ENCODE results near the gene NFE2.

The NFE2 gene

DNA sequence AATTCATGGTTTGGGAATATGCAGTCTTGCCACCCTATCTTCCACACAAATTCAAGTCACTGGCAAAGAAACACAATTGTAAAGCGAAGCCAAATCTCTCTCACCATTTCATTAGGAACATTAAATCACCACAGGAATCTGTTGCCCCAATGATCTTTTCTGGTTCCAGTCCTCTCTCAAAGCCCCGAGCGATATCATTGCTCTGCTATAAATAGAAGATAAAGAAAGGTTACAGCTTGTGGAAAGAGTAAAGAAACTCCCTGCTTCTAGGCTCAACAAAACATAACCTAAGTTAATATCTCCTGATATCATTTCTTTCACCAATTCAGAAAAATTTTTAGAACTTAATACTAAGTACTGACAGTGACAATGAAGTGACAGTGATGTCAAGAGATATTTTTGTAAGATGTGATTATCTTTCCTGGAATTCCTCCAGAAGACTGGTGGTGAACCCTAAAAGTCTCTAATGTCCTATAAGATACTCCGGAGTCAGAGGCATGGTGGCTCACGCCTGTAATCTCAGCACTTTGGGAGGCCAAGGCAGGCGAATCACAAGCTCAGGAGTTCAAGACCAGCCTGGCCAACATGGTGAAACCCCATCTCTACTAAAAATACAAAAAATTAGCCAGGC lies 54.7 kb downstream of the NFE2 start (continued):
- TF ChIP-seq, protein P1, sequence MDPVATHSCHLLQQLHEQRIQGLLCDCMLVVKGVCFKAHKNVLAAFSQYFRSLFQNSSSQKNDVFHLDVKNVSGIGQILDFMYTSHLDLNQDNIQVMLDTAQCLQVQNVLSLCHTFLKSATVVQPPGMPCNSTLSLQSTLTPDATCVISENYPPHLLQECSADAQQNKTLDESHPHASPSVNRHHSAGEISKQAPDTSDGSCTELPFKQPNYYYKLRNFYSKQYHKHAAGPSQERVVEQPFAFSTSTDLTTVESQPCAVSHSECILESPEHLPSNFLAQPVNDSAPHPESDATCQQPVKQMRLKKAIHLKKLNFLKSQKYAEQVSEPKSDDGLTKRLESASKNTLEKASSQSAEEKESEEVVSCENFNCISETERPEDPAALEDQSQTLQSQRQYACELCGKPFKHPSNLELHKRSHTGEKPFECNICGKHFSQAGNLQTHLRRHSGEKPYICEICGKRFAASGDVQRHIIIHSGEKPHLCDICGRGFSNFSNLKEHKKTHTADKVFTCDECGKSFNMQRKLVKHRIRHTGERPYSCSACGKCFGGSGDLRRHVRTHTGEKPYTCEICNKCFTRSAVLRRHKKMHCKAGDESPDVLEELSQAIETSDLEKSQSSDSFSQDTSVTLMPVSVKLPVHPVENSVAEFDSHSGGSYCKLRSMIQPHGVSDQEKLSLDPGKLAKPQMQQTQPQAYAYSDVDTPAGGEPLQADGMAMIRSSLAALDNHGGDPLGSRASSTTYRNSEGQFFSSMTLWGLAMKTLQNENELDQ (tag by site-specific recombination; IDR thresholded peaks at IDR 0.05; ENCODE audit: low read depth) = no peak
- TF ChIP-seq, protein P2, sequence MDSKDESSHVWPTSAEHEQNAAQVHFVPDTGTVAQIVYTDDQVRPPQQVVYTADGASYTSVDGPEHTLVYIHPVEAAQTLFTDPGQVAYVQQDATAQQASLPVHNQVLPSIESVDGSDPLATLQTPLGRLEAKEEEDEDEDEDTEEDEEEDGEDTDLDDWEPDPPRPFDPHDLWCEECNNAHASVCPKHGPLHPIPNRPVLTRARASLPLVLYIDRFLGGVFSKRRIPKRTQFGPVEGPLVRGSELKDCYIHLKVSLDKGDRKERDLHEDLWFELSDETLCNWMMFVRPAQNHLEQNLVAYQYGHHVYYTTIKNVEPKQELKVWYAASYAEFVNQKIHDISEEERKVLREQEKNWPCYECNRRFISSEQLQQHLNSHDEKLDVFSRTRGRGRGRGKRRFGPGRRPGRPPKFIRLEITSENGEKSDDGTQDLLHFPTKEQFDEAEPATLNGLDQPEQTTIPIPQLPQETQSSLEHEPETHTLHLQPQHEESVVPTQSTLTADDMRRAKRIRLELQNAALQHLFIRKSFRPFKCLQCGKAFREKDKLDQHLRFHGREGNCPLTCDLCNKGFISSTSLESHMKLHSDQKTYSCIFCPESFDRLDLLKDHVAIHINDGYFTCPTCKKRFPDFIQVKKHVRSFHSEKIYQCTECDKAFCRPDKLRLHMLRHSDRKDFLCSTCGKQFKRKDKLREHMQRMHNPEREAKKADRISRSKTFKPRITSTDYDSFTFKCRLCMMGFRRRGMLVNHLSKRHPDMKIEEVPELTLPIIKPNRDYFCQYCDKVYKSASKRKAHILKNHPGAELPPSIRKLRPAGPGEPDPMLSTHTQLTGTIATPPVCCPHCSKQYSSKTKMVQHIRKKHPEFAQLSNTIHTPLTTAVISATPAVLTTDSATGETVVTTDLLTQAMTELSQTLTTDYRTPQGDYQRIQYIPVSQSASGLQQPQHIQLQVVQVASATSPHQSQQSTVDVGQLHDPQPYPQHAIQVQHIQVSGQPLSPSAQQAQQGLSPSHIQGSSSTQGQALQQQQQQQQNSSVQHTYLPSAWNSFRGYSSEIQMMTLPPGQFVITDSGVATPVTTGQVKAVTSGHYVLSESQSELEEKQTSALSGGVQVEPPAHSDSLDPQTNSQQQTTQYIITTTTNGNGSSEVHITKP (tag by site-specific recombination; IDR thresholded peaks at IDR 0.05) = no peak
- no peak for TF ChIP-seq ZNF473 (tag by site-specific recombination; IDR thresholded peaks at IDR 0.05)
- TF ChIP-seq HOXA7 (CRISPR knock-in tag; IDR thresholded peaks at IDR 0.05; ENCODE audit: borderline replicate concordance) = no peak
- no peak for TF ChIP-seq ZBTB8A (tag by site-specific recombination; IDR thresholded peaks at IDR 0.05)
- no peak for TF ChIP-seq ZNF174 (tag by site-specific recombination; IDR thresholded peaks at IDR 0.05)
- TF ChIP-seq KLF8 (tag by site-specific recombination; IDR thresholded peaks at IDR 0.05) = no peak

Data from HEK293 (cell line).